PC-3 (cell line): ENCODE data around the gene CEP70. TPM values are rescaled to one million over a fixed set of nuclear protein-coding genes. Genes with fewer than 3 reads are reported as not detected.

Experiments used
- ATAC-seq: fragments of 200-7000 bp; cut with Tn5 transposase; 2 replicates; pipeline ENCODE4 v1.9.1; 2020; ENCODE audit warnings: mild to moderate bottlenecking, moderate library complexity
- BruUV-seq: library from RNA; stranded (reverse); fragments of 400-500 nt; replicated peaks from 2 replicates; lab custom pipeline; 2021; lab: Mats Ljungman, UMichigan
- CTCF ChIA-PET: fragments of 300-600 bp; sonication (Branson Sonifier 250); formaldehyde crosslinking; loops from one replicate; lab custom pipeline; 2022; ENCODE audit warnings: antibody characterized with exemption; lab: Charles Lee
- POLR2A ChIA-PET: fragments of 300-600 bp; sonication (Branson Sonifier 250); formaldehyde crosslinking; loops from one replicate; lab custom pipeline; 2022; ENCODE audit warnings: antibody characterized with exemption; ENCODE audit not compliant: unreplicated experiment; lab: Charles Lee
- DNase-seq: peaks from one replicate; pipeline ENCODE4 v3.0.0-alpha.2; 2015
- H2AFZ ChIP-seq: fragments of 300-600 bp; sonication (generic); 2 replicates; pipeline ENCODE4 v1.6.0; 2016; ENCODE audit warnings: antibody characterized with exemption, low read length
- H3F3A ChIP-seq: fragments of 300-600 bp; sonication (generic); one replicate; pipeline ENCODE4 v1.6.0; 2017; ENCODE audit warnings: antibody characterized with exemption, low read length, control low read depth, mild to moderate bottlenecking; ENCODE audit not compliant: unreplicated experiment
- H3K27ac ChIP-seq: fragments of 300-600 bp; sonication (generic); 2 replicates; pipeline ENCODE4 v1.5.1; 2016; ENCODE audit warnings: mild to moderate bottlenecking, low read length
- H3K27me3 ChIP-seq: fragments of 300-600 bp; sonication (generic); 2 replicates; pipeline ENCODE4 v1.6.1; 2016; ENCODE audit warnings: low read length, mixed read lengths
- H3K36me3 ChIP-seq: fragments of 300-600 bp; sonication (generic); 2 replicates; pipeline ENCODE4 v1.6.1; 2016; ENCODE audit warnings: low read depth, mixed run types, low read length, mixed read lengths
- H3K4me1 ChIP-seq: fragments of 300-600 bp; sonication (generic); 2 replicates; pipeline ENCODE4 v1.5.1; 2016; ENCODE audit warnings: low read length; ENCODE audit not compliant: insufficient read depth
- H3K4me2 ChIP-seq: fragments of 300-600 bp; sonication (generic); 2 replicates; pipeline ENCODE4 v1.6.0; 2016; ENCODE audit warnings: low read length
- H3K4me3 ChIP-seq: fragments of 300-600 bp; sonication (generic); 2 replicates; pipeline ENCODE4 v1.5.1; 2016; ENCODE audit warnings: mild to moderate bottlenecking, low read length, mixed read lengths
- H3K79me2 ChIP-seq: fragments of 300-600 bp; sonication (generic); 2 replicates; pipeline ENCODE4 v1.6.1; 2017; ENCODE audit warnings: low read length, mixed read lengths
- H3K9ac ChIP-seq: fragments of 300-600 bp; sonication (generic); 2 replicates; pipeline ENCODE4 v1.6.0; 2016; ENCODE audit warnings: mild to moderate bottlenecking, low read length
- H3K9me2 ChIP-seq: fragments of 300-600 bp; sonication (generic); replicated peaks from 2 replicates; pipeline ENCODE4 v1.6.1; 2016; ENCODE audit warnings: mixed run types, low read length, mixed read lengths
- H3K9me3 ChIP-seq: fragments of 300-600 bp; sonication (generic); 2 replicates; pipeline ENCODE4 v1.6.1; 2016; ENCODE audit warnings: low read length, mixed read lengths
- H4K20me1 ChIP-seq: fragments of 300-600 bp; sonication (generic); 2 replicates; pipeline ENCODE4 v1.6.1; 2016; ENCODE audit warnings: low read length, mixed read lengths
- CTCF ChIP-seq: fragments of 300-600 bp; sonication (generic); conservative IDR thresholded peaks from 2 replicates; pipeline ENCODE4 v1.5.1; 2017; ENCODE audit warnings: antibody characterized with exemption, low read depth, mild to moderate bottlenecking, low read length
- EZH2 ChIP-seq: fragments of 300-600 bp; sonication (generic); IDR thresholded peaks from one replicate; pipeline ENCODE4 v1.6.1; 2017; ENCODE audit warnings: antibody characterized with exemption, mild to moderate bottlenecking, low read length; ENCODE audit not compliant: unreplicated experiment
- EZH2phosphoT487 ChIP-seq: fragments of 300-600 bp; sonication (generic); IDR thresholded peaks from 2 replicates; pipeline ENCODE4 v1.6.1; 2018; ENCODE audit warnings: mild to moderate bottlenecking, antibody characterized with exemption, low read length, borderline replicate concordance
- intact Hi-C: fragments of 100-400 bp; cut with micrococcal nuclease; formaldehyde crosslinking; loops from 2 replicates; pipeline ENCODE4 v1.9.0; 2023
- total RNA-seq: library from RNA; depleted of rRNA; stranded (reverse); fragments of >200 nt; gene quantifications from 2 replicates; pipeline ENCODE4 v1.2.3, GENCODE V29; 2014; rRNA removed

The CEP70 gene
- total RNA-seq, 1 experiment from 2014 or later, result 16.7 TPM

GRCh38 chr3:138445236-138445635 lies 148.8 kb downstream of the CEP70 start:
- Histone ChIP-seq H3K79me2 (no peaks in the 10 kb centered on the region), H3F3A (no peaks in the 10 kb centered on the region), H3K4me1 (peaks cover 10% of the 10 kb centered on the region), H3K27me3 (no peaks in the 10 kb centered on the region), H3K9ac (no peak overlapping the region), H2AFZ (no peak overlapping the region), H3K27ac (no peak overlapping the region), H4K20me1 (no peaks in the 10 kb centered on the region), H3K9me3 (no peaks in the 10 kb centered on the region), H3K36me3 (no peaks in the 10 kb centered on the region), H3K4me2 (no peak overlapping the region), H3K9me2 (no peaks in the 10 kb centered on the region), H3K4me3 (no peak overlapping the region)
- CTCF ChIA-PET, result no interaction called here
- no TSS peak for BruUV-seq
- TF ChIP-seq EZH2 (no peak), EZH2phosphoT487 (no peak), CTCF (no peak)
- ATAC-seq, result no peak
- DNase-seq, result no peak
- intact Hi-C loops, result no loop called here
- POLR2A ChIA-PET, result no interaction called here

Other genes starting within 250 kb of the CEP70 start
- 2.8 and 5.3 TPM in 2 replicates for gene MRAS, start 245.7 kb downstream of the CEP70 start, total RNA-seq
- gene ESYT3, start 159.6 kb downstream of the CEP70 start, total RNA-seq, result 1.6 TPM in 2 replicates
- 25.0 and 29.2 TPM in 2 replicates for gene FAIM, start 14.5 kb upstream of the CEP70 start, total RNA-seq
- 8.3 and 15.7 TPM in 2 replicates for gene PIK3CB, start 240.7 kb upstream of the CEP70 start, total RNA-seq